Transverse colon (tissue), 4 donors: Measurements from ENCODE around the gene ALDH3A2. TPM values are rescaled to one million over a fixed set of nuclear protein-coding genes. Genes with fewer than 3 reads are reported as not detected.

Experiments used
- DNase-seq: peaks from one replicate; pipeline ENCODE4 v3.0.0-alpha.2; 2019
- H3K27ac ChIP-seq, 4 donors: fragments of 200-600 bp; sonication (generic); 2 replicates each; pipeline ENCODE4 v1.5.1; 2016 to 2018; ENCODE audit warnings: inconsistent platforms in 4 of 4
- H3K27me3 ChIP-seq: fragments of 200-600 bp; sonication (generic); 2 replicates; pipeline ENCODE4 v1.5.1; 2017; ENCODE audit warnings: inconsistent platforms
- H3K36me3 ChIP-seq, 4 donors: fragments of 200-600 bp; sonication (generic); 2 replicates each; pipeline ENCODE4 v1.5.1; 2017 to 2019; ENCODE audit warnings: inconsistent platforms in 4 of 4
- H3K4me1 ChIP-seq, 4 donors: fragments of 200-600 bp; sonication (generic); 2 replicates each; pipeline ENCODE4 v1.5.1; 2017 to 2020; ENCODE audit warnings: inconsistent platforms in 4 of 4
- H3K4me3 ChIP-seq, 4 donors: fragments of 200-600 bp; sonication (generic); 1 replicate in 1 of 4; 2 replicates in 3 of 4; pipeline versions ENCODE4 v1.5.1 to v1.6.1; 2017 to 2019; ENCODE audit warnings: inconsistent platforms in 4 of 4
- H3K9me3 ChIP-seq, 2 donors: fragments of 200-600 bp; sonication (generic); 2 replicates each; pipeline ENCODE4 v1.5.1; 2017 to 2019; ENCODE audit warnings: inconsistent platforms in 2 of 2
- CTCF ChIP-seq, 5 experiments: fragments of 200-600 bp in 3 of 5; fragments of 450-650 bp in 2 of 5; sonication (generic) in 3 of 5; IDR thresholded peaks; 1 replicate in 2 of 5; 2 replicates in 3 of 5; pipeline ENCODE4 v1.5.1; 2016 to 2017; ENCODE audit warnings: antibody characterized with exemption in 5 of 5, inconsistent platforms in 3 of 5, mild to moderate bottlenecking in 2 of 5, moderate library complexity in 1 of 5
- EP300 ChIP-seq: sonication (generic); formaldehyde crosslinking; IDR thresholded peaks from one replicate; pipeline ENCODE4 v1.6.1; 2017; ENCODE audit warnings: antibody characterized with exemption, low read depth
- POLR2A ChIP-seq: fragments of 450-650 bp; IDR thresholded peaks from one replicate; pipeline ENCODE4 v1.6.1; 2016; ENCODE audit warnings: antibody characterized with exemption, mild to moderate bottlenecking, moderate library complexity
- POLR2AphosphoS5 ChIP-seq, 3 donors: sonication (generic); formaldehyde crosslinking; IDR thresholded peaks; one replicate each; pipeline ENCODE4 v1.6.1; 2016; ENCODE audit warnings: antibody characterized with exemption in 3 of 3
- WGBS, 2 donors: methylation state at CpG; one replicate each; pipeline ENCODE4 v1.1.5; 2018; ENCODE audit warnings: low coverage in 1 of 2; 5-methylcytosine and 5-hydroxymethylcytosine counted together
- in situ Hi-C, 4 donors: fragments of 200-750 bp; cut with MboI; loops; one replicate each; pipeline versions ENCODE4 v1.15.0 to v1.15.1; 2017; ENCODE audit warnings: low sequenced_read_pairs in 3 of 4, low pct_ligation_motif_present in 1 of 4, low pct_unique_long_range_greater_than_20kb in 1 of 4
- intact Hi-C: fragments of 100-400 bp; cut with DNase I; formaldehyde crosslinking; loops from one replicate; pipeline ENCODE4 v1.15.1; 2023; ENCODE audit warnings: low total_unique reads
- total RNA-seq, 4 donors: library from RNA; depleted of rRNA; stranded (reverse); fragments of >200 nt; gene quantifications; one replicate each; pipeline ENCODE4 v1.1.0, GENCODE V29; 2016

Gene ALDH3A2
- total RNA-seq, 4 donors from 2014 or later = 44.5 to 199 (median 119) TPM

- H3K4me1 ChIP-seq = no peaks in the 10 kb centered on the region
- no peak overlapping the region for H3K27ac ChIP-seq
- no peak overlapping the region for H3K4me3 ChIP-seq
- no peak for DNase-seq
- intact Hi-C loops = no loop called here
- H3K36me3 ChIP-seq = no peaks in the 10 kb centered on the region
- 97 to 100% methylated on average over 2 of the region's 2 CpGs for WGBS, 2 donors
- in situ Hi-C loops = no loop called here
- TF ChIP-seq EP300 = no peak
- TF ChIP-seq CTCF (IDR thresholded peaks at IDR 0.05) = no peak
- TF ChIP-seq POLR2A = no peak
- no peak for TF ChIP-seq POLR2AphosphoS5 (IDR thresholded peaks at IDR 0.05)
- no peaks in the 10 kb centered on the region for H3K9me3 ChIP-seq
- no peaks in the 10 kb centered on the region for H3K27me3 ChIP-seq
Observed at GRCh38 chr17:19686400-19687090, 38.0 kb downstream of the ALDH3A2 start.

- WGBS, 2 donors = 67 to 73% methylated on average over 4 of the region's 4 CpGs
- in situ Hi-C loops = no loop called here
- no peak overlapping the region for H3K4me3 ChIP-seq
- H3K27me3 ChIP-seq = no peaks in the 10 kb centered on the region
- no peaks in the 10 kb centered on the region for H3K9me3 ChIP-seq
- intact Hi-C loops = no loop called here
- DNase-seq = no peak
- TF ChIP-seq POLR2AphosphoS5 (IDR thresholded peaks at IDR 0.05) = no peak
- no peak for TF ChIP-seq EP300
- no peak for TF ChIP-seq POLR2A
- TF ChIP-seq CTCF (IDR thresholded peaks at IDR 0.05) = no peak
- H3K4me1 ChIP-seq = no peaks in the 10 kb centered on the region
- H3K27ac ChIP-seq = no peak overlapping the region
- H3K36me3 ChIP-seq = no peaks in the 10 kb centered on the region
Observed at GRCh38 chr17:19702217-19702641, 53.7 kb downstream of the ALDH3A2 start.

GRCh38 chr17:19703106-19703827 lies 54.7 kb downstream of the ALDH3A2 start:
- Histone ChIP-seq H3K27me3 (no peaks in the 10 kb centered on the region), H3K27ac (no peak overlapping the region), H3K4me1 (no peaks in the 10 kb centered on the region), H3K4me3 (no peak overlapping the region), H3K9me3 (no peaks in the 10 kb centered on the region), H3K36me3 (no peaks in the 10 kb centered on the region)
- WGBS, 2 donors = 60 to 80% methylated on average over 1 to 10 of the region's 10 CpGs
- TF ChIP-seq POLR2AphosphoS5 (IDR thresholded peaks at IDR 0.05) = no peak
- TF ChIP-seq POLR2A = no peak
- TF ChIP-seq EP300 = no peak
- TF ChIP-seq CTCF (IDR thresholded peaks at IDR 0.05) = no peak
- in situ Hi-C loops = no loop called here
- intact Hi-C loops = no loop called here
- no peak for DNase-seq

- no peak overlapping the region for H3K27ac ChIP-seq
- H3K9me3 ChIP-seq = no peaks in the 10 kb centered on the region
- H3K27me3 ChIP-seq = no peaks in the 10 kb centered on the region
- no peaks in the 10 kb centered on the region for H3K4me1 ChIP-seq
- in situ Hi-C loops = no loop called here
- intact Hi-C loops = no loop called here
- WGBS, 2 donors = 88 to 96% methylated on average over 3 to 15 of the region's 17 CpGs
- no peaks in the 10 kb centered on the region for H3K36me3 ChIP-seq
- TF ChIP-seq POLR2A (no peak), EP300 (no peak), POLR2AphosphoS5 (IDR thresholded peaks at IDR 0.05) (no peak), CTCF (IDR thresholded peaks at IDR 0.05) (no peak)
- no peak for DNase-seq
- no peak overlapping the region for H3K4me3 ChIP-seq
Observed at GRCh38 chr17:19703828-19704613, 55.5 kb downstream of the ALDH3A2 start.
